CD4-positive, alpha-beta T cell (primary cell): ENCODE results near the gene PSMA5. TPM values are rescaled to one million over a fixed set of nuclear protein-coding genes. Genes with fewer than 3 reads are reported as not detected.
"Not testable (repeated sequence)": the region's sequence is repeated elsewhere in the genome, so short reads cannot be mapped to it uniquely, and the experiment has no call there.

Experiments
- ATAC-seq: fragments of 200-7000 bp; cut with Tn5 transposase; one replicate; pipeline ENCODE4 v1.10.0; 2022; ENCODE audit warnings: mild to moderate bottlenecking; ENCODE audit not compliant: poor library complexity
- CTCF ChIA-PET: fragments of 350-600 bp; sonication (Branson Sonifier 250); formaldehyde crosslinking; loops from one replicate; lab custom pipeline; 2021; ENCODE audit warnings: antibody characterized with exemption, inconsistent platforms; lab: Charles Lee
- POLR2A ChIA-PET: fragments of 350-600 bp; sonication (Branson Sonifier 250); formaldehyde crosslinking; loops from one replicate; lab custom pipeline; 2021; ENCODE audit warnings: antibody characterized with exemption, inconsistent platforms; lab: Charles Lee
- DNase-seq, 14 experiments: peaks; one replicate each; pipeline ENCODE4 v3.0.0-alpha.2; 2013 to 2020; ENCODE audit warnings: mixed read lengths in 2 of 14
- H3K27ac ChIP-seq, 2 donors: one replicate each; pipeline versions ENCODE4 v1.5.1 to v1.7.0; 2013; ENCODE audit warnings: low read length in 2 of 2, low read depth in 1 of 2, mild to moderate bottlenecking in 1 of 2
- H3K27me3 ChIP-seq, 2 experiments: 1 replicate in 1 of 2; 2 replicates in 1 of 2; pipeline versions ENCODE4 v1.6.1 to v1.7.0; 2013; ENCODE audit warnings: low read length in 2 of 2, control low read depth in 1 of 2, mild to moderate bottlenecking in 1 of 2, moderate library complexity in 1 of 2; ENCODE audit not compliant: insufficient read depth in 2 of 2, control insufficient read depth in 1 of 2
- H3K36me3 ChIP-seq: one replicate; pipeline ENCODE4 v1.6.1; 2013; ENCODE audit warnings: low read length, control low read depth; ENCODE audit not compliant: insufficient read depth
- H3K4me1 ChIP-seq: one replicate; pipeline ENCODE4 v1.6.1; 2013; ENCODE audit warnings: low read length, control low read depth; ENCODE audit not compliant: insufficient read depth
- H3K4me3 ChIP-seq: one replicate; pipeline ENCODE4 v1.5.1; 2013; ENCODE audit warnings: mild to moderate bottlenecking, low read length, moderate library complexity
- H3K9me3 ChIP-seq, 2 experiments: 1 replicate in 1 of 2; 2 replicates in 1 of 2; pipeline versions ENCODE4 v1.6.1 to v1.7.0; 2013; ENCODE audit warnings: low read length in 2 of 2, mild to moderate bottlenecking in 2 of 2, control low read depth in 1 of 2, moderate library complexity in 1 of 2; ENCODE audit not compliant: control insufficient read depth in 1 of 2, insufficient read depth in 1 of 2
- H3K27ac Mint-ChIP-seq: one replicate; pipeline ENCODE4 v1.8.0; 2020; ENCODE audit warnings: mixed read lengths
- H3K27me3 Mint-ChIP-seq: one replicate; pipeline ENCODE4 v1.8.0; 2021; ENCODE audit warnings: mixed read lengths
- H3K36me3 Mint-ChIP-seq: one replicate; pipeline ENCODE4 v1.8.0; 2021; ENCODE audit warnings: low read depth, mixed read lengths
- H3K4me1 Mint-ChIP-seq: one replicate; pipeline ENCODE4 v1.8.0; 2021; ENCODE audit warnings: low read depth, mixed read lengths
- H3K4me3 Mint-ChIP-seq: one replicate; pipeline ENCODE4 v1.8.0; 2020; ENCODE audit warnings: mild to moderate bottlenecking, mixed read lengths
- H3K9me3 Mint-ChIP-seq: one replicate; pipeline ENCODE4 v1.8.0; 2020; ENCODE audit warnings: mixed read lengths
- intact Hi-C, 2 experiments: fragments of 100-400 bp; cut with DNase I in 1 of 2; cut with micrococcal nuclease in 1 of 2; formaldehyde crosslinking; loops; one replicate each; pipeline versions ENCODE4 v1.15.1 to v1.9.0; 2023 to 2025; cut with DNase I, micrococcal nuclease
- total RNA-seq, 174 experiments: library from RNA in 2 of 174; stranded (reverse) in 2 of 174; gene quantifications; one replicate each; pipeline ENCODE4 v1.2.3 and lab custom pipeline; 2021 to 2026
- TF ChIP-seq, protein P1 (sequence below): fragments of 200-600 bp; IDR thresholded peaks from one replicate; pipeline ENCODE4 v1.8.0; 2022; ENCODE audit warnings: antibody characterized with exemption, mild to moderate bottlenecking

The PSMA5 gene
- total RNA-seq, 2 experiments from 2014 or later = 29.8 to 33.8 TPM

DNA sequence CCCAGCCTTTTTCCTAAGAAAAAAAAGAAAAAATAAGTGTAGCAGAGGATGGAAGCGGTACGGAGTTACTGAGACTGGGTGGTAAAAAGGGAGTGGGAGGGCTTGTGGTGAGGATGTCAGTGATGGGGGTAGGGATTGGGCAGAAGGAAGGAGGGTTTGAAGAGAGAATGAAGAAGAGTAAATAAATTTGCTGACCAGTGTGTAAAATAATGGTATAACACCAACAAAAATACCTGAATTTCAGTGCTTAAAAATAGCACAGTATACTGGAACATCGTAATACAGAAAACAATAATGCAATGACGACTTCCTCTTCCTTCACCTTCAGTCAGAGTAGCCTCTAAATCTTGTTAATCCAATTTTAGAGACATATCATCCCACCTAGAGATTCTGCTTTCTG is 21.3 kb upstream of the PSMA5 start:
- intact Hi-C loops = no loop called here
- Histone ChIP-seq H3K27me3 (peaks cover 22 to 24% of the 10 kb centered on the region in 2 experiments), H3K36me3 (no peaks in the 10 kb centered on the region), H3K27ac (no peak overlapping the region), H3K4me1 (no peaks in the 10 kb centered on the region), H3K4me3 (no peak overlapping the region), H3K9me3 (peaks cover 0 to under 1% of the 10 kb centered on the region in 2 experiments)
- Mint-ChIP-seq H3K4me3 (no peak overlapping the region), H3K27me3 (peaks cover 46% of the 10 kb centered on the region), H3K4me1 (no peaks in the 10 kb centered on the region), H3K9me3 (peaks cover 3% of the 10 kb centered on the region), H3K36me3 (no peaks in the 10 kb centered on the region), H3K27ac (no peak overlapping the region)
- POLR2A ChIA-PET = no interaction called here
- CTCF ChIA-PET = no interaction called here
- DNase-seq (no peak), ATAC-seq (no peak)
- TF ChIP-seq, protein P1, sequence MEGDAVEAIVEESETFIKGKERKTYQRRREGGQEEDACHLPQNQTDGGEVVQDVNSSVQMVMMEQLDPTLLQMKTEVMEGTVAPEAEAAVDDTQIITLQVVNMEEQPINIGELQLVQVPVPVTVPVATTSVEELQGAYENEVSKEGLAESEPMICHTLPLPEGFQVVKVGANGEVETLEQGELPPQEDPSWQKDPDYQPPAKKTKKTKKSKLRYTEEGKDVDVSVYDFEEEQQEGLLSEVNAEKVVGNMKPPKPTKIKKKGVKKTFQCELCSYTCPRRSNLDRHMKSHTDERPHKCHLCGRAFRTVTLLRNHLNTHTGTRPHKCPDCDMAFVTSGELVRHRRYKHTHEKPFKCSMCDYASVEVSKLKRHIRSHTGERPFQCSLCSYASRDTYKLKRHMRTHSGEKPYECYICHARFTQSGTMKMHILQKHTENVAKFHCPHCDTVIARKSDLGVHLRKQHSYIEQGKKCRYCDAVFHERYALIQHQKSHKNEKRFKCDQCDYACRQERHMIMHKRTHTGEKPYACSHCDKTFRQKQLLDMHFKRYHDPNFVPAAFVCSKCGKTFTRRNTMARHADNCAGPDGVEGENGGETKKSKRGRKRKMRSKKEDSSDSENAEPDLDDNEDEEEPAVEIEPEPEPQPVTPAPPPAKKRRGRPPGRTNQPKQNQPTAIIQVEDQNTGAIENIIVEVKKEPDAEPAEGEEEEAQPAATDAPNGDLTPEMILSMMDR = no peak

DNA sequence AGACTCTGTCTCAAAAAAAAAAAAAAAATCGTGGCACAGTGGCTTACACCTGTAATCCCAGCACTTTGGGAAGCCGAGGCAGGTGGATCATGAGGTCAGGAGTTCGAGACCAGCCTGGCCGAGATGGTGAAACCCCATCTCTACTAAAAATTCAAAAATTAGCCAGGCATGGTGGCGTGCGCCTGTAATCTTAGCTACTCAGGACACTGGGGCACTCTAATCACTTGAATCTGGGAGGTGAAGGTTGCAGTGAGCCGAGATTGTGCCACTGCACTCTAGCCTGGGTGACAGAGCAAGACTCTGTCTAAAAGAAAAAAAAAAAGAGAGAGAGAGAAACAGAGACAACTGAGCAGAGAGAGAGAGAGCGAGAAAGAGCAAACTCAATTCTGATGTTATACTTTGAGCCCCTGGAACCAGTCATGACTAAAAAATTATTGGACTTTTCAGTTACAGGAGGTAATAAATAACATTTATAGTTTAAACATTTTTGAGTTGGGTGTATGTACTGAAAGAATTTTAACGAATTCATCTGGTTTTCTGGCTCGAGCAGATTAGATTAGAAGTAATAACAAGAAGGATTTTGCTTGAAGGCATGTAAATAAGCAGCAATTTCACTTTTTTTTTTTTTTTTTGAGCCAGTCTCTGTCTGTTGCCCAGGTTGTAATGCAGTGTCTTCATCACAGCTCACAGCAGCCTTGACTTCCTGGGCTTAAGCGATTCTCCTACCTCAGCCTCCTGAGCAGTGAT is 19.9 kb upstream of the PSMA5 start:
- POLR2A ChIA-PET, DNase-seq, H3K9me3 Mint-ChIP-seq: not testable (repeated sequence)

DNA sequence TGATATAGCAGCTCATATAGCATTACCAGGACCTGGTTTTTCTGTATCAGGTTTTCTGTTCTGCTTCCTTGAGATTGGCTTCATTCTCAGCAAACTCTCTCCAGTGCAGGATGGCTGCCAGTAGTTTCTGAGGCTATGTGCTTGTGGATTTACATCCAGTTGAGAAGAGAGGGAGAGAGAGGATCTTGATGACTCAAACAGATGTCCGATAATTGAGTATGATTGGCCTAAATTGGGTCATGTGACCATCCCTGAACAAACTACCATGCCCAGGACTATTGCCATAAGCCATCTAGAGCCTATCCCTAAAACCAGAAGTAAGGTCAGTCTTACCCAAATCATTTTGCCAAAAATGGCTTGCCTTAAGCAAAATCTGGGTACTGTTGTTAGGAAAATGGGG is 18.1 kb upstream of the PSMA5 start:
- H3K36me3 ChIP-seq = no peaks in the 10 kb centered on the region
- H3K36me3 Mint-ChIP-seq = no peaks in the 10 kb centered on the region
- H3K4me1 Mint-ChIP-seq = no peaks in the 10 kb centered on the region
- H3K4me3 ChIP-seq = no peak overlapping the region
- ChIA-PET CTCF (no interaction called here), POLR2A (no interaction called here)
- H3K27ac Mint-ChIP-seq = no peak overlapping the region
- H3K9me3 Mint-ChIP-seq = no peaks in the 10 kb centered on the region
- H3K27me3 Mint-ChIP-seq = peaks cover 25% of the 10 kb centered on the region
- intact Hi-C loops = no loop called here
- no peaks in the 10 kb centered on the region for H3K4me1 ChIP-seq
- ATAC-seq = no peak
- DNase-seq = no peak
- no peak overlapping the region for H3K27ac ChIP-seq
- TF ChIP-seq, protein P1 = no peak
- no peaks in the 10 kb centered on the region for H3K9me3 ChIP-seq
- no peak overlapping the region for H3K4me3 Mint-ChIP-seq
- H3K27me3 ChIP-seq = peaks cover 17 to 27% of the 10 kb centered on the region in 2 experiments

More for the DNA sequence above, 19.9 kb upstream of the PSMA5 start:
- H3K4me1 Mint-ChIP-seq, H3K4me3 ChIP-seq, H3K27ac ChIP-seq, H3K4me3 Mint-ChIP-seq, intact Hi-C loops, H3K27ac Mint-ChIP-seq, H3K4me1 ChIP-seq, H3K36me3 ChIP-seq, ATAC-seq, CTCF ChIA-PET, H3K9me3 ChIP-seq, H3K36me3 Mint-ChIP-seq: not testable (repeated sequence)
- H3K27me3 Mint-ChIP-seq = peaks cover 37% of the 10 kb centered on the region
- peaks cover 20 to 30% of the 10 kb centered on the region in 2 experiments for H3K27me3 ChIP-seq

DNA sequence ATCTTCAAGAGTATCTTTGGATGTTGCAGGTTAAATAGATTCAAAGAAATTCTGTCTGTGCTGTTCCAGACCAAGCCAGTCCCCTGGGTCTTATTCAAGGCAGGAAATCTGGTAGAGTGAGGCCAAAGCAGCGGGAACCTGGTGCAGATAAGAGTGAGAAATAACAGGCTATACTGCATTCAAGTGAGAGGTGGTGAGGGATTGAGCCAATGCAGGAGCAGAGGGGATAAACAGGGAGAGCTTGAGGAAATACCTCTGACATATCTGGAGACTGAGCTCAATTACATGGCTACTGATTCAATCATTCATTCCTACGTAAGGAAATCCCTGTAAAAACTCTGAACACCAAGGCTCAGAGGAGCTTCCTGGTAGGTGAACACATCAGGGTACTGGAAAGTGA is 17.2 kb upstream of the PSMA5 start:
- H3K4me1 ChIP-seq = no peaks in the 10 kb centered on the region
- intact Hi-C loops = no loop called here
- H3K4me3 ChIP-seq = no peak overlapping the region
- TF ChIP-seq, protein P1 = no peak
- H3K27ac ChIP-seq = no peak overlapping the region
- ATAC-seq = no peak
- no peaks in the 10 kb centered on the region for H3K9me3 ChIP-seq
- Mint-ChIP-seq H3K4me3 (no peak overlapping the region), H3K9me3 (no peaks in the 10 kb centered on the region), H3K27me3 (peaks cover 17% of the 10 kb centered on the region), H3K4me1 (no peaks in the 10 kb centered on the region), H3K27ac (no peak overlapping the region), H3K36me3 (no peaks in the 10 kb centered on the region)
- no peak for DNase-seq
- peaks cover 17 to 22% of the 10 kb centered on the region in 2 experiments for H3K27me3 ChIP-seq
- ChIA-PET POLR2A (no interaction called here), CTCF (no interaction called here)
- H3K36me3 ChIP-seq = no peaks in the 10 kb centered on the region
